ENCODE measurements around the gene USP9X.
"Not testable (repeated sequence)": the region's sequence is repeated elsewhere in the genome, so short reads cannot be mapped to it uniquely, and the experiment has no call there.

The USP9X gene, protein sequence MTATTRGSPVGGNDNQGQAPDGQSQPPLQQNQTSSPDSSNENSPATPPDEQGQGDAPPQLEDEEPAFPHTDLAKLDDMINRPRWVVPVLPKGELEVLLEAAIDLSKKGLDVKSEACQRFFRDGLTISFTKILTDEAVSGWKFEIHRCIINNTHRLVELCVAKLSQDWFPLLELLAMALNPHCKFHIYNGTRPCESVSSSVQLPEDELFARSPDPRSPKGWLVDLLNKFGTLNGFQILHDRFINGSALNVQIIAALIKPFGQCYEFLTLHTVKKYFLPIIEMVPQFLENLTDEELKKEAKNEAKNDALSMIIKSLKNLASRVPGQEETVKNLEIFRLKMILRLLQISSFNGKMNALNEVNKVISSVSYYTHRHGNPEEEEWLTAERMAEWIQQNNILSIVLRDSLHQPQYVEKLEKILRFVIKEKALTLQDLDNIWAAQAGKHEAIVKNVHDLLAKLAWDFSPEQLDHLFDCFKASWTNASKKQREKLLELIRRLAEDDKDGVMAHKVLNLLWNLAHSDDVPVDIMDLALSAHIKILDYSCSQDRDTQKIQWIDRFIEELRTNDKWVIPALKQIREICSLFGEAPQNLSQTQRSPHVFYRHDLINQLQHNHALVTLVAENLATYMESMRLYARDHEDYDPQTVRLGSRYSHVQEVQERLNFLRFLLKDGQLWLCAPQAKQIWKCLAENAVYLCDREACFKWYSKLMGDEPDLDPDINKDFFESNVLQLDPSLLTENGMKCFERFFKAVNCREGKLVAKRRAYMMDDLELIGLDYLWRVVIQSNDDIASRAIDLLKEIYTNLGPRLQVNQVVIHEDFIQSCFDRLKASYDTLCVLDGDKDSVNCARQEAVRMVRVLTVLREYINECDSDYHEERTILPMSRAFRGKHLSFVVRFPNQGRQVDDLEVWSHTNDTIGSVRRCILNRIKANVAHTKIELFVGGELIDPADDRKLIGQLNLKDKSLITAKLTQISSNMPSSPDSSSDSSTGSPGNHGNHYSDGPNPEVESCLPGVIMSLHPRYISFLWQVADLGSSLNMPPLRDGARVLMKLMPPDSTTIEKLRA (N-terminal part only)

DNA sequence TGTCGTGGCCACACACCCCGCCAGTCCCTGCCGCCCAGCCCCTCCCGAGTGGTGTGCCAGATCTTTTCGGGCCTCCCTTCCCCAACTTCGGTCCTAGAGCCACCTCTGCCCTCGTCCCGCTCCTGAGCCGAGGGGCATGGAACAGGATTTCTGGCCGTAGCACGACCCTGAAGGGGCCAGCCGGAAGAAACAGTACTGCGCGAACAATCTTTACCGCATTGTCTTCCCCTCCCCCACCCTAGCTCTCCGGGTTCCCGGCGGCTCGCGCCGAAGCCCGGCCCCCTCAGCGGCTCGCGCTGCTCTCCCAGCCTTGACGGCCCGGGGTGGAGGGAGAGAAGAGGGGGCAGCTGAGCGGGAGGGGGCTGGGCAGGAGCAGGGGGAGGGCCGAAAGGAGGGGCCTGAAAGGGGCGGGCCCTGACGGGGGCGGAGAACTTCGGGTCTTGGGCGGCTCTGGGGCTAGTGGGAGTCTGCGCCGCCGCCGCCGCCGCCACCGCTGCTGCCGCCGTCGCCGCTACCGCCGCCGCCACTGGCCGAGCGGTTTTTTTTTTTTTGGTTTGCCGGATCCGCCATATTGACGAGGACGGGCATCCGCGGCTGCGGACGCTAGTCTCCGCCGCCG is at the start of gene USP9X:
Gene USP9X, plus strand, starts transcription at position 553 of the 619 bp plus-strand sequence. CDS start 38,184 bp downstream, outside the sequence.
- peak; percentile 78 for DNase-seq (ENCODE audit: low read depth)

DNA sequence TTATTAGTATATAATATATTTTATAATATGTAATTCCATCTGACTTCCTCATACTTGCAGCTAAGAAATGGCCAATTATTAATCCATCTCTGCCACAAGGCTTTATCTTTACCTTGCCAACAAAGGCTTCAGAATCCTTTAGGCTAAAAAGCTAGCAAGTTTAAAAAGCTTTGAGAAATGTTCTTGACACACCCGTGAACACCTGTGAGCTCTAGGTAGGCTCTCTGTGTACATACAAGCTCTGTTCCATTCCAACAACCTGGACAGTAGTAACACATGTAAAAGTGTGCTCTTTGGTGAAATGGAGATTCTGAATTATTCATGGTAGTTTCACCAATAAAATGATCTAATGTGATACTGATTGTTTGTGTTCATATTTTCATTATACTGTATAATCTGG is 49.7 kb upstream of the USP9X start:
- DNase-seq (ENCODE audit: low read depth) = no peak

DNA sequence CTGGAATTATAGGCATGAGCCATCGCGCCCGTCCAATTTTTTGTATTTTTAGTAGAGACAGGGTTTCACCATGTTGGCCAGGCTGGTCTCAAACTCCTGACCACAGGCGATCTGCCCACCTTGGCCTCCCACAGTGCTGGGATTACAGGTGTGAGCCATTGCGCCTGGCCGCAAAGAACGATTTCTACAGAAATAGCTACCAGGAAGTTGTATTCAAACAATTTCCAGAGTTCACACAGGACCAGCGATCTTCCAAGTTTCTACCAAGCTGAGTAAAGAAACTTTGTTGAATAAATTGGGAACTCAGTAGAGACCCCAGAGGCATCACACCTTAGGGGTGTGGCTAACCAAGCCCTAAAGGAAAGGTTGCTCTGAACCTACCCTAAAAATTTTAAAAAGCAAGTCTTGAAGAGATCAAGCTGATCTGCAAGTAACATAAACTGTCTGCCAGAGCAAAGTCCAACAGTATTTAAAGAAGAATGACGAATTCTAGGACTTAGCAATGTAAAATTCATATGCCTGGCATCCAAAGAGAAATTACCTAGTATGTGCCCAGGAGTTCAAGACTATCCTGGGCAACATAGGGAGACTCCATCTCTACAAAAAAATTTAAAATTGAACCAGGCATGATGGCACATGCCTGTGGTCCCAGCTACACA is 48.4 kb upstream of the USP9X start:
- no peak for DNase-seq (ENCODE audit: low read depth)

DNA sequence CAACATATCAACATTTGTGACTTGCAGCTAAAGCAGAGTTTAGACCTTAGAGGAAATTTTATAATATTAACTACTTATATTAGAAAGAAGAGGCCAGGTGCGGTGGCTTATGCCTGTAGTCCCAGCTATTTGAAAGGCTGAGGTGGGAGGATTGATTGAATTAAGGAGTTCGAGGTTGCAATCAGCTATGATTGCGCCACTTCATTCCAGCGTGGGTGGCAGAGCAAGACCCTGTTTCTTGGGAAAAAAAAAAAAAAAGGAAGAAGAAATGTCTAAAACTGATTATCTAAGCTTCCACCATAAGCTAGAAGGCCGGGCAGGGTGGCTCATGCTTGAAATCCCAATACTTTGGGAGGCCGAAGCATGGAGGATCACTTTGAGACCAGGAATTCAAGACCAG is 42.0 kb upstream of the USP9X start:
- DNase-seq (ENCODE audit: low read depth) = no peak

DNA sequence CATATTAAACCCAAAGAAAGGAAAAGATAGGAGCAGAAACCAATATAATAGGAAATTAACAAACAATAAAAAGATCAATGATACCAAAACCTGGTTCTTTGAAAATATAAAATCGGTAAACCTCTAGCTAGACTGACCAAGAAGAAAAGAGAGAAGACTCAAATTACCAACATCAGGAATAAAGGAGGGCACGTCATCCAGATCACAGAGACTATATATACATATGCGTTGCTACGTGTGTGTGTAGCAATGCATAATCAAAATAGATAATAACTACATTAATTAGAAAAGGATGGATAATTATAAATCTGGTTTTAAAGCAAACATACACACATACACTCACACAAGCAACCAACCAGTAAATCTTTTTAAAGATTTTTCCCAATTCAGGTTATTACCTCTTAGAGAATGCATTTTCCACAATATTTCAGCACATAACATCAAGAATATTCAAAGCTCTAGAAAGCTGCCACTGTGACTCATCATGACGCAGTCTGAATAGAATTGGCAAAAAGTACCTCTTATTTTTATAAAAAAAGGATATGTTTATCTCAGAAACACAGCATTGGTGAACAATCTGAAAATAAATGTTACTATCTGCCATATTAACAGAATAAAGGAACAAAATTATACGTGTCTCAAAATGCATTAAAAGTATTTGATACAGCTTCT is 41.4 kb upstream of the USP9X start:
- DNase-seq (ENCODE audit: low read depth) = no peak

DNA sequence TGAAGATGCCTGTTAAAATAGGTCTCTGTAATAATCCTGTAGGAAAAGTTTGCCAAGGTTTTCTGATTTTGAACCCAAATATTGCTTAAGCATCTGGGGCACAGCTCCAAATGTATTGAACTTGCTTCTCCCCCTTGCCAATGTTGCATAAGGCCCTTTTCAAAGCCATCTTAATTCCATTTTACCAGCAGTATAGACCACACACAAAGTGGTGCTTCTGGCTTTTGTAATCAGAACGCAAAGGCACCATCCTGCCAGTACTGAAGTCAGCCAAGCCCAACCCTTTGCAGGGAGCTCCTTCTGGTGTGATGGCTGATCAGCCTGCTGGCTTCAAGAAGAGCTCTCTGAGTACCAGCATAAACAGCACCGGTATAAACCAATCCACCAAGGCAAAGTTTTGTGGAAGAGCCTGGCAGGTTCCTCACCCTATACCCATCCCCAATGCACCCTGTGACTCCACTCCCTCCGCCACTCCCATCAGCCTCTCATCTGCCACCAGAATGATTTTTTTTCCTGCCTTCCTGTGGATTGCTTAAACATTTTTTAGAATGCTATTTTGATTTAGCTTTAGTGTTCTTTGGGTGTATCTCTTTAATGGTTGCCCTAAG is 39.2 kb upstream of the USP9X start:
- DNase-seq (ENCODE audit: low read depth) = no peak

DNA sequence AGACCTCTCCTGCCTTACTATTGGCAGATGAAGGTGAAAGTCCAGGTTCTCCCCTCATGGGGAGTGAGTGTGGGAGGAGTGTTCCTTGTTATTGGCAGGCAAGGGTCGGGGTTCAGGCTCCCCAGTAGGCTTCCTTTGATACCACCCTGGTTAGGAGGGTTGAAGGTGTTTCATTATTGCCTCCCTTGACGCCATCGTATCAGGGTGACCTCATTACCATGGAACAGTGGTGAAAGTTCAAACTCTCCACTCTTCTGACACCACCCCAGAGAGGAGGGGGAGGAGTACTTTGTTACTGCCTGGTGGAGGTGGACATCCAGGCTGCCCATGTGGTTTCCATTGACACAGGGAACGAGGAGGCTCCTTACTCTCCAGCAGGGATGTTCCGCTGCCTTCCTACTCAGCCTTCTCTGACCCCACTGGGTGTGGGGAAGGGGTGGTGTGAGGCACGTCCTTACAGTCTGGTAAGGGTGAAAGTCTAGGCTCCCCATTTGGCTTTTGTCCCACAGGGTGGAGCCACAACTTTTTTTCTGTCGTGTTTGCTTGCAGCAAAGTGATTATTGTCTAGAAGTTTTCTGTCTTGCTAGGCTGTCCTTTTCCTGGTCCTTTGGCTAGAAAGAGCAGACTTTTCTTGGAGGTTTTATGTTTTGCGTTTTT is 37.2 kb upstream of the USP9X start:
- DNase-seq (ENCODE audit: low read depth) = no peak

DNA sequence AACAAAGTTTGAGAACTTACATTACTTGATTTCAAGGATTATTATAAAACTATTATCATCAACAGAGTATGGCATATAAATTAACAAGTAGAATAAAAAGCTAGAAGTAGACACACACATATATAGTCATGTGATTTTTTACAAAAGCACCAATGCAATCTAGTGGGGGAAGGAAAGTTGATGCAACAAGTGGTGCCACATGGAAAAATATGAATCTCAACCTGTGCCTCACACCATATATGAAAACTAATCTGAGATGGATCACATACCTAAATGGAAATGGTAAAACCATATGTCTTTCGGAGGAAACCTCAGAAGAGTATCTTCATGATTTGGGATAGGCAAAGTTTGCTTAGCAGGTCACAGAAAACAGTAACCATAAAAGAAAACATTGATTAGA is 34.9 kb upstream of the USP9X start:
- no peak for DNase-seq (ENCODE audit: low read depth)

DNA sequence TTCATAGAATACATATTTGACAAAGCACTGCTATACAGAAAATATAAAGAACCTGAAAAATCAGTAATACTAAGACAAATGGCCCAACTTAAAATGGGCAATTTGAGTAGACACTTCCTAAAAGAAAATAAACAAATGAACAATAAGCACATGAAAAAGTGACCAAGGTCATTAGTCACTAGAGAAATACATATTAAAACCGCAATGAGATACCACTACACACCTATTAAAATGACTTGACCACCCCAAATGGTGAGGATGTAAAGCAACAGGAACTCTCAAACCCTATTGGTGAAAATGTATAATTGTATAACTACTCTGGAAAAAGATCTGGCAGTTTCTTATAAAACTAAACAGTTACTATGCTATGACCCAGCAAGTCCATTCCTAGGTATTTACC is 34.0 kb upstream of the USP9X start:
- DNase-seq (ENCODE audit: low read depth) = no peak

DNA sequence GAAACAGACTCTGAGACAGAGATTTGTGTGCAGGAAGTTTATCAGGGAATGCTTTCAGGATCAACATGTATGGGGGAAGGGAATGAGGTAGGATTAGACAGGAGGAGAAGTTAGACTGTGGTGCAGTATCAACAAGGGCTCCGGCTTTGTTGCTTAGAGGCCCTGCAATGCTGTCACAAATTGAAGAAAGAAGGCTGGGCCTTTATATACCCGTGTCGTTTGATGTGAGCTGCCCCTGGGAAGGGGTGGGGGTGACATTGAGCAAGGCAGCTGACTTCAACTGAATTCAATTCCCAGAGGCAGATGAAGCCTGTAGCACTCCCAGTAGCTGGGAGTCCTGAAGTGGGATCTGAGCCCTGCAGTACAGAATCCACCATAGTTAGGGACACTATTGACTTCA is 29.5 kb upstream of the USP9X start:
- no peak for DNase-seq (ENCODE audit: low read depth)

DNA sequence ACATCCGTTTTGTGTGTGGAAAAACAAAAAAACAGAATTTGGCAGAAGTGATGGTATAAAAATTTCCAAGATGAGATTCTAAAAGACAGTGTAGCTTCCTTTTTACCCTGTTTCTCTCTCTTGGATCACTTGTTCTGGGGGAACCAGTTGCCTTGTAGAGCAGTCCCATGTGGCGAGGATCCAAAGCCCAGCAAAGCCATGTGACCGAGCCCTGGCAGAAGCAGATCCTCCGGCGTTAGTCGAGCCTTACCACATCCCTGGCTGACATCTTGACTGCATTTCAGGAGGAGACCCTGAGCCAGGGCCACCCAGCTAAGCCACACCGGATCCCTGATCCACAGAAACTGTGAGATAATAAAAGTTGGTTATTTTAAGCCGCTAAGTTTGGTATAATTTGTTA is 22.0 kb upstream of the USP9X start:
- not testable (repeated sequence) for DNase-seq (ENCODE audit: low read depth)

DNA sequence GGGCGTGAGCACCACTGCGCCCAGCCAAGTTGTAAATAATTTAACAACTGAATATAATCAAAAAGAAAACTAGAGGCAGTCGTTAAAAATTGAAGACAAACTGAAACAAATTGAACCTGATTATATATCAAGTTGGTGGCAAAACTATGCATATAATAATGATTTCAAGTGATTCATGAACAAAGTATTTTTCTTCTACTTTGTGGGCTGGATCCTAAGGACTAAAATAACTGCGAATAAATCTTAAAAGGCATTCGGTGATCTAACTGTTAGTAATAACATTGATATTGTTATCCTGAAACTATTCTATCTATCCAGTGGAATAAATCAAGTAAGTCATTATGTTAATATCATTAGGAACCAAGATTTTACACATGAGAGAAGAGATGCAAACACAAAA is 21.2 kb upstream of the USP9X start:
- DNase-seq (ENCODE audit: low read depth) = no peak

DNA sequence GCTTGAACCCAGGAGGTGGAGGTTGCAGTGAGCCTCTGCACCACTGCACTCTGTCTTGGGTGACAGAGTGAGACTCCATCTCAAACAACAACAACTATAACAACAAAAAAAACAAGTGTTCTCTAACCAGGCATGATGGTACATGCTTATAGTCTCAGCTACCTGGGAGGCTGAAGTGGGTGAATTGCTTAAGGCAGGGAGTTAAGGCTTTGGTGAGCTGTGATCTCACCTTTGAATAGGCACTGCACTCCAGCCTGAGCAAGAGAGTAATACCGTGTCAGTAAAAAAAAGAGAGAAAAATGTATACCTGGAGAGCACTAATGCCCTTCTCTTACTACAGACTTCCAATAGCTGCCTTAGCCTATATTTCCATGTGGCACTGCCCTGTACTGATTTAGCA is 18.9 kb upstream of the USP9X start:
- no peak for DNase-seq (ENCODE audit: low read depth)

DNA sequence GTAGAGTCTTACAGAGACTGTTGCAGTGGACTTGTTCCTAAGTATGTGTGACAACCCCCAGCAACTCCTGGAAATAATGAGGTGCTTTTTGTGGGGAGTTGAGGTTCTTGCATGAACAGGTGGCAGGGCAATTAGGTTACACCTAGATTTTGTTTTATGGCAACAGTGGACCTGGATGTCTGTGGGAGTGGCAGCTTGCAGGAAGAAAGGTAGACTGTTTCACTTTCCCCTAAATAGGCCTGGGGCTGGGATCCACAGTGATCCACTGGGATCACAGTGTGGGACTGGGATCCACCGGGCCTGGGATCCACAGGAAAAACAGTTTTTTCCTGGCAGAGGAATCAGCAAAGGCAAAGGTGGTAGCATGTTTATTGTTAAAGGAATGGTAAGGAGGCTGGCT is 18.3 kb upstream of the USP9X start:
- DNase-seq (ENCODE audit: low read depth) = no peak

DNA sequence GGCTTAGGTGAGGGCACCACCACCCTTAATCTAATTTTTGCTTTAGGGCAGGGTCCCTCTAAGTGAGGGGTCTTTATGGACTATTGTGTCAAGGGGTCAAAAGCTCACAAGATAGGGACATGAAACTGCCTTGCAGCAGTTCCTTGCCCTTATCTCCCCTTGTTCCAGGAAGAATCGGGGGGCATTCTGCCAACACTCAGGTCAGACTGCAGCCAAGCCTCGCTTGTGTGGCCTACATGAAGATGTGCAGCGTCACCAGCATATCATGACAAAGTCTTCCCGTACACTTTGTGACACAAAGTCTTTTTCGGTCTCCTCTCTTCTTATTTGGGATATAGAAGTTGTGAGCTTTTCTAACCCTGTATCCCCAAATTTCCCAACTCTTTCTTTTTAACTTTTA is 17.5 kb upstream of the USP9X start:
- no peak for DNase-seq (ENCODE audit: low read depth)

DNA sequence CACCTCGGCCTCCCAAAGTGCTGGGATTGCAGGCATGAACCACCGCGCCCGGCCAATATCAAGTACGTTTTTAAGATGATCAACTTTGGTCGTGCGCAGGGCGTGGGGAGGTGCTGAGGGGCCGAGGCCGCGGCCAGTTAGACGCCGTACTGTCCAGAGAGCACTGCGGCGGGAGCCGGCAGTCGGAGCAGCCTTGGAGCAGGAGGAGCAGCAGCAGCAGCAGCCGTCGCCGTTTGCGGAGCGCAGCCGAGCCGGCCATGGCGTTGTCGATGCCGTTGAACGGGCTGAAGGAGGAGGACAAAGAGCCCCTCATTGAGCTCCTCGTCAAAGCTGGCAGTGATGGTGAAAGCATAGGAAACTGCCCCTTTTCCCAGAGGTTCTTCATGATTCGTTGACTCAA is 8.5 kb upstream of the USP9X start:
- no peak for DNase-seq (ENCODE audit: low read depth)

DNA sequence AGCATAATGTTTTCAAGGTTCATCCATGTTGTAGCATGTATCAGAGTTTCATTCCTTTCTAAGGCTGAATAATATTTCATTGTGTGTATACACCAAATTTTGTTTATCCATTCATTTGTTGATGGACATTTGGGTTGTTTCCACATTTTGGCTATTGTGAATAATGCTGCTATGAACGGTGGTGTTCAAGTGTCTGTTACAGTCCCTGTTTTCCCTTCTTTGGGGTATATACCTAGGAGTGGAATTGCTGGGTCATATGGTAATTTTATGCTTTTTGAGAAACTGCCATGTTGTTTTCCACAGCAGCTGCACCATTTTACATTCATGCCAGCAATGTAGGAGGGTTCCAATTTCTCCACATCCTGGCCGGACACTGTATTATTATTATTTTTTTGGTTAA is 3.4 kb upstream of the USP9X start:
- DNase-seq (ENCODE audit: low read depth) = no peak

DNA sequence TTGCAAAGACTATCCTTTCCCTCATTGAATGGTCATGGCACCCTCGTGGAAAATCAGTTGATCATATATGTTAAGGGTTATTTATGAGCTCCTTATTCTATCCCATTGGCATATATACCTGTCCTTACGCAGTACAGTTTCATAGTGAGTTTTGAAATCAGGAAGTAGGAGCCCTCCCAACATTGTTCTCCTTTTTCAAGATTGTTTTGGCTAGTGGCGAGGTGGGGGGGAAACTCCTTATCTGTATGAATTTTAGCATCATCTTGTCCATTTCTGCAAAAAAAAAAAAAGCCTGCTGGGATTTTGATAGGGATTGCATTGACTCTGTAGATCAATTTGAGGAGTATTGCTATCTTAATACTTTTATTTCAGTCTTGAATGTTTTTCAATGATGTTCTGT is 2.5 kb upstream of the USP9X start:
- no peak for DNase-seq (ENCODE audit: low read depth)

DNA sequence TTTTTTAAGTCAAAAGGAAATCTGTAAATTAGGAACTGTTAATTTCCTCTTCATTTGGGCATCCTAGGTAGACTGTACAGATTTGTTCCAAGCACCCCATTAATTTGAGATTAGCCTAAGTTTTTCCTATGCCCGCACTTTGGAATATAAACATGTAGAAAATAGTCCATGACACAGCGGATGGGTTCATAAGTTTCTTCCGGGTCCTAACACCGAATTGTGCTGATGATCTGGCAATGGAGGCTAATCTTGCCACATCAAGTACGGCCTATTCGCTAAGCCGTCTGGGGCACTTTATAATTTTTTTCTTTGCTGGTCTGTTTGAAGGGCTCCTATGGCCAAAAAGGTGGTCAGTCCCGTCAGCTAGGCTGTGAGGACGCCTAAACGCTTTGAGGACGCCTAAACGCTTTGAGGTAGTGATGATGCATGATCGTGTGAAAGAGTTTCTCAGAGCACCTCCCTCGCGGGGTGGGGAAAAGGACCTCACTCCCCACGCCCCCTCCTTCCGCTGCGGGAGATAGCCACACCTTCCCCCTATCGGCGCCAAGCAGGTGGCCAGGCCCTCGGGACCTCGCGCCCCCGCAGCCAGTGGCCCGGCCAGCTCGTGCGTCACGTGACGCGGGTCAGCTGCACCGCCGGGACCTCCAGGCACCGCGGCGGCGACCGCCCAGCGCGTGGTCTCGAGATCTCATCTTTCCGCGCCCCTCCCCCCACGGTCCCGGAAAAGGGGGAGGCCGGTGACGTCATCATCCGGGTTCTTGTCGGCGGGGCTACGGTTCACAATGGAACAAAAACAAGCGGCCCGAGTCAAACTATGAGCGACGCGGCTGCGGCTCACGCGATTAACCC is 977 bp upstream of the USP9X start:
- peak; percentile 89 for DNase-seq (ENCODE audit: low read depth)

DNA sequence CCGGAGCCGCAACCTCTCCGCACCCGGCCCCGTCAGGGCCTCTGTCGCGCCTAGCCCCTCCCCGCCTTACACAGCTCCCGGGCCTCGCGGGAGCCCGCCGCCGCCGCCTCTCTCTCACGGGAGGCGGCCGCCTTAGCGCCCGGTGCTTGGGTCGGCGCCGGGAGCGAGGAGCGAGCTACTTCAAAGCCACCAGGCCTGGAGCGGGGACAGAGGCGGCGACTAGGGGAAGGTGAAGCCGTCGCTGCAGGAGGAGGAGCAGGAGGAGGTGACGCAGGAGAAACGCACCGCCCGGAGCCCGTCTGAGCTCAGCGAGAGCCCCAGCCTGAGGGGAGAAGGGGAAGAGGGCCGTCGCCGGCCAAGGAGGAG is 250 bp downstream of the USP9X start:
- DNase-seq (ENCODE audit: low read depth) = peak; percentile 28
